Measurements from ENCODE around the gene RCOR1. TPM values are rescaled to one million over a fixed set of nuclear protein-coding genes. Genes with fewer than 3 reads are reported as not detected.
"Not testable (repeated sequence)": the region's sequence is repeated elsewhere in the genome, so short reads cannot be mapped to it uniquely, and the experiment has no call there.

Gene RCOR1
- total RNA-seq, 1 donor from 2014 or later: 28.5 TPM

GRCh38 chr14:102629808-102630350 is 37.4 kb downstream of the RCOR1 start:
- no peak for DNase-seq (ENCODE audit: low spot score)

- no peak for DNase-seq (ENCODE audit: low spot score)
Measured at GRCh38 chr14:102630405-102630804, 38.0 kb downstream of the RCOR1 start.

DNA sequence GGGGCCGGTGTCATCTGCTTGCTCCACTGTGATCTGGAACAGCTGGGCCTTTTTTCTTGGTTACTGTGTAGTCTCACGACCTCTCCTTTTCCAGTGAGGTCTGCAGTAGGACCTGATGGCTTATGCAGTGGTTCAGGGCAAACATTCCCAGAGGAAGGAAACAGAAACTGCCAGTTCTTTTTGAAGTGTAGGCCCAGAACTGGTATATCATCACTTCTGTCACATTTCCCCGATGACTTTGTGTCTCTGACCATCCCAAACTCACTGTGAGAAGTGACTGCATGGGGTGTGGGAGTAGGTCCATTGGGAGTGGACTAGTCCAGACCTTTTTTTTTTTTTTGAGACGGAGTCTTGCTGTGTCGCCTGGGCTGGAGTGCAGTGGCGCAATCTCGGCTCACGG is 38.4 kb downstream of the RCOR1 start:
- DNase-seq (ENCODE audit: low spot score): no peak

DNA sequence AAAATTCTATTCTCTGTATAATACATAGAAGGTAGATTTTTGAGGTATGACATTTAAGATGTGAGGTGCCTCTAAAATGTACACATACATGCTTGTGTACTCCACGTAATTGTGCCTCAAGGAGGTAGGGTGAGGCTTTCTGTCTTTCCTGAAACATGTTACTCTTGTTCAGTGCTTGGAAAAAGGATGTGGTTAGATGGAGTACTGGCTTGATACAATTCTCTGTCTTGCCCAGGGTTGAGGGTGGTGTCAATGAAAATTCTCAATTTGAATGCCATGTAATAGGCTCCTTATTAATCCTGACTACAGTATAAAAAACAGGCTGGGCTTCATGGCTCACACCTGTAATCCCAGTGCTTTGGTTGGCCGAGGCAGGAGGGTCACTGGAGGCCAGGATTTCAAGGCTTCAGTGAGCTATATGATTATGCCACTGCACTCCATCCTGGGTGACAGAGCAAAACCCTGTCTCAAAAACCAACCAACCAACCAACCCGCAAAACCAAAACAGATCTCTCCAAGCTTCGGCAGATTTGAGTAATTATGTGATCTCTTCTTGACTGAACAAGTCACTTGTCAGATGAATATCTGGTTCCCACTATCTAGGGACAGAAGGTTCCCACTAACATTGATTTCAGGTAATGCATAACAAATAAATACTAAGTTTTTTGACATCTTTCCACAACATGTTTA is 41.6 kb downstream of the RCOR1 start:
- no peak for DNase-seq (ENCODE audit: low spot score)

GRCh38 chr14:102639611-102640010 is 47.2 kb downstream of the RCOR1 start:
- not testable (repeated sequence) for DNase-seq (ENCODE audit: low spot score)

DNA sequence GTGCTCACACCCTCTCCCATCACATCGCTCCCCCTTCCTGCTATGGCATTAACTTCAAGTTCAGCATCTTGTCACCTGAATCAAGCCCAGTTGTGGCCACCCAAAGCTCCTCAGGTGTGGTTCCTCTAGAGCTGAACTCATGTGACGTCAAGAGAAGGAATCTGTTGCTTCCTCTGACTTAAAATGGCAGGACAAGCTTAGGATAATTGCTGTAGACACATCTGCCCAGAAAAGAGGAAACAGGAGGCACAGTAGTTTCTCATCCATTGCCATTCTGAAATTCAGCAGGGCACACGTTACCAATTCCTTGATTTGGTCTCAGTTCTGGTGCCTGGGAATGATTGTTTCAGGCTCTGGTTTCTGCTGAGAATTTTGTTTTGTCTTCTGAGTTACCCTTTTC is 52.1 kb downstream of the RCOR1 start:
- no peak for DNase-seq (ENCODE audit: low spot score)

GRCh38 chr14:102645746-102646440 is 53.4 kb downstream of the RCOR1 start:
- DNase-seq (ENCODE audit: low spot score): no peak

- no peak for DNase-seq (ENCODE audit: low spot score)
Measured at GRCh38 chr14:102646615-102647014, 54.2 kb downstream of the RCOR1 start.

- DNase-seq (ENCODE audit: low spot score): no peak
Measured at GRCh38 chr14:102652194-102652593, 59.7 kb downstream of the RCOR1 start.

DNA sequence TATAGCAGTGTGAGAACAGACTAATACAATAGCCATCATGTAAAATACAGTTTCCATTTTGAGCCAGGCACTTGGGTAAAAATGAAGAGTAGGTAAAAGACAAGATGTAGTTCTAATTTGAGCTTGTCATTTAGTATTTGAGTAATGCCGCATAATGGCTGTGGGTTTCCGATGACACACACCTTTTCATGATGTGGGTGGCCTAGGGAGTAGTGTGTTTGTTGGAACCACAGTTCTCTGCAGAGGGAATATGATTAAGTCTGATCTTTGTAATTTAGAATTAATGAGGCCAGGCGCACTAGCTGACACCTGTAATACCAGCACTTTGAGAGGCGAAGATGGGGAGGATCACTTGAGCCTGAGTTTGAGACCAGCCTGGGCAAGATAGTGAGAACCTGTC is 61.8 kb downstream of the RCOR1 start:
- DNase-seq (ENCODE audit: low spot score): no peak

GRCh38 chr14:102655137-102655536 is 62.7 kb downstream of the RCOR1 start:
- DNase-seq (ENCODE audit: low spot score): no peak

DNA sequence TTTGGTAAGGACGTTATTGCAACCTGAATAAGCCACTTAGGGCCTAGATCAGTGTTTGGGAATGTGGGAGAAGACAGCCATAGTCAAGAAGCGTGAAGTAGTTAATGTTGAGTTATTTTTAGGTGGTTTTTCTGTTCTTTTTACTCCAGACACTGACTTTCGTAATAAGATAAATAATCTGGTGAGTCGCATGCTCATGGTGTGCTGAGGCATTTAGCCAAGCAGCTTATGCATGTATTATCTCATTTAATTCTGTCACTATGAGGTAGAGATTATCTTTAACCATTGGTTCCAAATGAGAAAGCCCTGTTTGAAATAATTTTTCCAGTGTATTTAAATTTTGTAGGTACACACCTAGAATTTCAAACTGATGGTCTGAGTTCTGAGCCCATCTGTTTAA is 67.3 kb downstream of the RCOR1 start:
- no peak for DNase-seq (ENCODE audit: low spot score)

DNA sequence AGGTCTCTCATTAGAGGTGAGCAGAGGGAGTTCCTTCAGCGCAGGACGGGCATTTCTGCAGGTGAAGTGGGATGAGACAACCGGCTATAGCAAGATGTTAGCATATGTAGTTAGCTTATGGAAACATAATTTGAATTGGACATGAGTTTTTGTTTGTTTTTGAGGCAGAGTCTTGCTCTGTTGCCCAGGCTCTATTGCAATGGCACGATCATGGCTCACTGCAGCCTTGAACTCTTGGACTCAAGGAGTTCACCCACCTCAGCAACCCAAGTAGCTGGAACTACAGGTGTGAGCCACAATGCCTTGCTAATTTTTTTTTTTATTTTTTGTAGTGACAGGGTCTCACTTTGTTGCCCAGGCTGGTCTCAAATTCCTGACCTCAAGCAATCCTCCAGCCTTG is 69.2 kb downstream of the RCOR1 start:
- no peak for DNase-seq (ENCODE audit: low spot score)

DNA sequence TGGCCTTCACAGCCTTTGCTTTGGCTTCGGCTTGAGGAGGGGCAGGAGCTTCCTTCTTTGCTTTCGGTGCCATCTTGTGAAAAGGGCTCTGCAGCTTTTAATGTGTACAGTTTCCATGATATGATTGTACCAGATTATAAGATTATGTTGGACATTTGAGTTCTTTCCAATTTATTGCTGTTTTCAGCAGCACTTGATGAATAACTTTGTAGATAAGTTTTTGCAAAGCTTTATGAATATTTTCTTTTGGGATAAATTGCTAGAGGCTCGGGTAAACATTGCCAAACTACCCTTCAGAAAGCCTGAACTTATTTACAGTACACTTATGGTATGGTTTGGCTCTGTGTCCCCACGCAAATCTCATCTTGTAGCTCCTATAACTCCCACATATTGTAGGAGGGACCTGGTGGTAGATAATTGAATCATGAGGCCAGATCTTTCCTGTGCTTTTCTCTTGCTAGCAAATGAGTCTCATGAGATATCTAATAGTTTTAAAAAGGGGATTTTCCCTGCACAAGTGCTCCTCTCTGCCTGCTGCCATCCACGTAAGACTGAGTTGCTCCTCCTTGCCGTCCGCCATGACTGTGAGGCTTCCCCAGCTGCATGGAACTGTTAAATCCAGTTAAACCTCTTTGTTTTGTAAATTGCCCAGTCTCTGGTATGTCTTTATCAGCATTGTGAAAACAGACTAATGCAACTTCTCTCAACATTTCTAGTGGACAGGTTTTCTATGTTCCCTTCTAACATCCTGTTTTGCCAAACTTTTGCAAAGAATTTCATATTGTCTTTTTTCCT is 70.4 kb downstream of the RCOR1 start:
- no peak for DNase-seq (ENCODE audit: low spot score)

DNA sequence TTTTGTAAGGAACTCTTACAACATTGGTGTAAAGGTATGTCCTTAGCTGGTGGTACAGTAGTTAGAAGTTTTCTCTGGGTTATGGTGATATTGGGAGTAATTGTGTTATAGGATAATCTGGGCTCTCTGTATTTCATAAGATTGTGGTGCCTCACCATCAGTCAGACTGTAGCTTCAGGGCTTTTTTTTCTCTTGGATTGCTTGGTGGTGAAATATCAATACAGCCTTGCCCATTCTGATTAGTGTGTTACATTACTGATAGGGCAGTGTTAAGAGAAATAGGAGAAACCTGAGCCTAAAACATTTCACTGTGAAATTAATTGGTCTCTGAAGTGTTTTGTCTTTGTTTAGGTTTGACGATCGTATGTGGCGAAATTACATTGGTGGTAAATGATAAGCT is 71.0 kb downstream of the RCOR1 start:
- no peak for DNase-seq (ENCODE audit: low spot score)

- no peak for DNase-seq (ENCODE audit: low spot score)
Measured at GRCh38 chr14:102665621-102666020, 73.2 kb downstream of the RCOR1 start.

DNA sequence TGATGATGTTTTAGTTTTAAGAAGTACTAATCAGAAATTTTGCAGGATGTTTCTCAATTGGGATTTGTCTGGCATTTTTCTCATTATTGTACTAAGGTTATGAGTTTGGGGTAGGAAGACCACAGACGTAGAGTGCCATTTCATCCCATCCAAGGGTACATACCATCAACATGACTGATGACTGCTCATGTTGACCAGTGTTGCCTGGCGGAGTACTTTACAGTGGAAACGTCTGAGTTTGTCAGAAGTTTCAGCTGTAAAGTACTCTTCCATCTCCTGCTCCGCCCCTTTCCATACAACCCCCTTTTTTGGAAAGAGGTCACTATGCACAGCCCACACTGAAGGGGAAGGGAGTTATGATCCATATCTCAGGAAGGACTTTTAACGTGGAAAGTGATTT is 74.2 kb downstream of the RCOR1 start:
- no peak for DNase-seq (ENCODE audit: low spot score)

DNA sequence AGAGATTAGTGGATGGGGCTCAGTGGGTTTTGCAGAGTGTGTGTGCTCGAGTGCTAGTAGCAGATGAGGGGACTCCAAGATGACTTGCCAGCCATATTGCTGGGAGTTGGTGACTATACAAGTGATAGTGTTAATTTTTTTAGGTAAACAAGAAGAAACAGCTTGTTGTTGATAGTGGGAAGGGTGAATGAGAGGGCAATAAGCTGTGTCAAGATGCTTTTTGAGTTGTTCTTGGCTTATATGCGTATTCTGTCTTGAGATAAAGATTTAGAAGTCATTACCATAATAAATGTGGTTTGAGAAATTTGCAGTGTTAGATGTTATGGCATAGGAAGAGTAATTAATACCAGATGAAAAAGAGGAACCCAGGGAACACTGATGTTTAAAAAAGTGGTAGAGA is 75.3 kb downstream of the RCOR1 start:
- DNase-seq (ENCODE audit: low spot score): no peak

DNA sequence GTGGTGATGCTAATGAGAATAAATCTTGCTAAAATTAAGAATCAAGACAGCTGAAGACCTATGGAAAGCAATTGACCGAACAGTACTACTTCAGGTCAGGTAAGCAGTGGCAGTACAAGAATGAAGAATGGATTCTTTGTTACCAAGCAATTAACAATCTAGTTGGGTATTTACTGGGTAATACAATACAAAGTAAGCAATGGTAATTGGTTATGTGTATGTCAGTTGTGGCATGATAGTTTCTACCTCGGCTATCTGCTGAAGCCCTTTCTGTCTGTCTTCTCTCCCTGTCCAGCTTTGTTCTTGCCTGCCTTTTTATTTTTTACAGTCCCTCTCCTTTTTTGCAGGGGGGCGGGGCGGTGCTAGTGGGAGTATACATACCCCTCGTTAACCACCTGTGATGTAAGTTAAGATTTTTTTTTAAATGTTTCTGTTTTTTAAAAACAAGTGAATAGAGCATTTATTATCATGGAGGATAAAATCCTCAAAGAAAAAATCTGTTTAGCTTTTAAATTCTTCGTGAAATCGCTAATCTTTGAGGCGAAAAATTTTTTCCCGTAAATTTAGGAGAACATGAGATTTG is 75.9 kb downstream of the RCOR1 start:
- no peak for DNase-seq (ENCODE audit: low spot score)

- DNase-seq (ENCODE audit: low spot score): no peak
Measured at GRCh38 chr14:102671410-102671809, 79.0 kb downstream of the RCOR1 start.

GRCh38 chr14:102672410-102672960 is 80.0 kb downstream of the RCOR1 start:
- no peak for DNase-seq (ENCODE audit: low spot score)

DNA sequence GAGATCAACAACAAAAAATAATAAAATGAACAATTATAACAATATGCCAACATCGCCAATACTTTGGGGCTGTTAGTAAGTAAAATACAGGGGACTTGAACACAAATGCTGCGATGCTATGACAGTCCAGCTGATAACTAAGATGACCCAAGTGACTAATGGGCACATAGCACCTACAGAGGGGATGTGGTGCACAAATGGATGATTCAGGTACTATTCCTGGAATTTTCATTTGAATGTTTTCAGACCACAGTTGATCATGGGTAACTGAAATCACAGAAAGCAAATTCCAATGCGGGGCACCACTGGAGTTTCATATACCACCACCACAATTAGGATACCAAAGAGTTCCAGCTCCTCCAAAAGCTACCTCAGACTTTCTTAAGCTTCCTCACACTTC is 82.9 kb downstream of the RCOR1 start:
- no peak for DNase-seq (ENCODE audit: low spot score)

Measured in mucosa of gallbladder (tissue), 1 donor.